Femur (tissue), 1 donor: ENCODE measurements around the gene DCBLD1.
"Not testable (repeated sequence)": the region's sequence is repeated elsewhere in the genome, so short reads cannot be mapped to it uniquely, and the experiment has no call there.

Experiments
- DNase-seq: peaks from one replicate; pipeline ENCODE4 v3.0.0-alpha.2; 2017

DCBLD1 gene

DNA sequence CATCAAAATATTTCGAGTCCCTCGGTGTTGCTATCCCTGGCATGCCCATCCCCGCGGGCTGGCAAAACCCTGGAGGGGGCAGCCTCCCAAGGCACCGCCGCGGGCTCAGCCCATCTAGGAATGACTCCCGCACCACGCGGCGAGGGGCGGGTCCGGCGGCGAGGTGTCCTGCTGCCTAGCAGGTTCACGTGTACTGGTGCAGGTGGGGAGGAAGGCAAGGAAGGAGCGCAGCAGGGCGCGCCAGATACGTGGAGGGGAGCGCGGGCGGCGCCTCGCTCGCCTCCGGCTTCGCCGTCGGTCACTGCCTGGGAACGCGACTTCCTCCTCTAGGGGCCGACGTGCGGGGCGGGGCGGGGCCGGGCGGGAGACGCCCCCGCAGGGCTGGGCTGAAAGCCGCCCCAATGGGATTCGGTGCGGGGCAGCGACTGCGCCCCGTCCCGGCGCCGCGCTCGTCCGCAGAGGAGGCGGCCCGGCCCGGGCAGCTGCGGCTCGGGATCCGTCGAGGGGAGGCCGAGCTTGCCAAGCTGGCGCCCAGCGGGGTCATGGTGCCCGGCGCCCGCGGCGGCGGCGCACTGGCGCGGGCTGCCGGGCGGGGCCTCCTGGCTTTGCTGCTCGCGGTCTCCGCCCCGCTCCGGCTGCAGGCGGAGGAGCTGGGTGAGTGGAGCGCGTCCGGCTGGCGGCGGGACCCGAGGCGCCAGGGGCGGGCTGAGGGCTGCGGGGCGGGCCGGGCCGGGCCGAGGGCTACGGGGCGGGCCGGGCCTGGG is at the start of gene DCBLD1:
TSS of gene DCBLD1 (plus strand) at position 435 of the 764 bp plus-strand sequence. CDS start at position 543, 108 bp downstream.
- DNase-seq: peak; percentile 84

- DNase-seq: no peak
Measured at GRCh38 chr6:117440706-117441525, 41.6 kb upstream of the DCBLD1 start.

DNA sequence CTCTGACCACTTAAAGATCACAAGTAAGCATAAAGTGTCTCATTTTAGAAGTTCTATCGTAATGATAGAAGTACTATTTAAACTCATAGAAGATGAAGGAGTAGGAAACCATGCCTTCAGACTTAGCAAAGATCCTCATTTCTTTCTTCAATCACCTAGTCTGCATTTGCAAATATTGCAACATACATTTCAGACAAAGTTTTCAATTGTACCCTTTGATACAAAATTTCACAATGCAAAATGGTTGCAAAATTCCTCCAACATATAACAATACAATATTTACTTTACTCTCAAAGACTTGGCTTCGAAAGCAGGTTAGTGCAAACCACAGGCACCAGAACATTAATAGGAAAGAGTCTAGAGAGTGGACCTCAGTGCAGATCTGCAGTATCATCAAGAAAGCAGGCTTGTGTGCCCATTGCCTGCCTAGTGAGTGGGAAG is 40.6 kb upstream of the DCBLD1 start:
- no peak for DNase-seq

DNA sequence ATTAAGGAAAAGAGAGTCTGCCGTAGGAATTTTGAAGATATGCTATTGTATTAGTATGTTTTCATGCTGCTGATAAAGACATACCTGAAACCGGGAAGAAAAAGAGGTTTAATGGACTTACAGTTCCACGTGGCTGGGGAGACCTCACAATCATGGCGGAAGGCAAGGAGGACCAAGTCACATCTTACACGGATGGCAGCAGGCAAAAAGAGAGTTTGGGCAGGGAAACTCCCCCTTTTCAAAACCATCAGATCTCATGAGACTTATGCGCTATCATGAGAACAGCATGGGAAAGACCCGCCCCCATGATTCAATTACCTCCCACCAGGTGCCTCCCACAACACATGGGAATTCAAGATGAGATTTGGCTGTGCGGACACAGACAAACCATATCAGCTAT is 40.2 kb upstream of the DCBLD1 start:
- not testable (repeated sequence) for DNase-seq

- no peak for DNase-seq
Measured at GRCh38 chr6:117444600-117444999, 37.9 kb upstream of the DCBLD1 start.

- no peak for DNase-seq
Measured at GRCh38 chr6:117446861-117447260, 35.6 kb upstream of the DCBLD1 start.

DNA sequence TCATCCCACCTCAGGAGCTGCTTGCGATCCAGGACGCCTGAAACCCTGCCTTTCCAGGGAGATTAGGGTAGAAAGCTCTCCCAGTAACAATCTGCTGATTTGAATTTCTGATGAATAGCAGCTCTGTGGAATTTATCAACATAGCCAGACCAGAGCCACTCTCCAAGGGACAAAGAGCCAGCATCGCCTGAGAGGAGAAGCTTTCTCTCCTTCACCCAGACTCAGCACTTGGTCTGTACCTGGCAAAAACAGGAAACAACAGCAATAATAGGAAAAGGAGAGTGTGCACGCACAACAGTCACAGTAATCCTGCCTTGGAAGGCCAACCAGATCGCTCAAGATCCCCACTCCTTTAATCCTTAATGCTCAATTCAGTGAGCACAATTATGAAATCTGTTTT is 34.5 kb upstream of the DCBLD1 start:
- DNase-seq: no peak

DNA sequence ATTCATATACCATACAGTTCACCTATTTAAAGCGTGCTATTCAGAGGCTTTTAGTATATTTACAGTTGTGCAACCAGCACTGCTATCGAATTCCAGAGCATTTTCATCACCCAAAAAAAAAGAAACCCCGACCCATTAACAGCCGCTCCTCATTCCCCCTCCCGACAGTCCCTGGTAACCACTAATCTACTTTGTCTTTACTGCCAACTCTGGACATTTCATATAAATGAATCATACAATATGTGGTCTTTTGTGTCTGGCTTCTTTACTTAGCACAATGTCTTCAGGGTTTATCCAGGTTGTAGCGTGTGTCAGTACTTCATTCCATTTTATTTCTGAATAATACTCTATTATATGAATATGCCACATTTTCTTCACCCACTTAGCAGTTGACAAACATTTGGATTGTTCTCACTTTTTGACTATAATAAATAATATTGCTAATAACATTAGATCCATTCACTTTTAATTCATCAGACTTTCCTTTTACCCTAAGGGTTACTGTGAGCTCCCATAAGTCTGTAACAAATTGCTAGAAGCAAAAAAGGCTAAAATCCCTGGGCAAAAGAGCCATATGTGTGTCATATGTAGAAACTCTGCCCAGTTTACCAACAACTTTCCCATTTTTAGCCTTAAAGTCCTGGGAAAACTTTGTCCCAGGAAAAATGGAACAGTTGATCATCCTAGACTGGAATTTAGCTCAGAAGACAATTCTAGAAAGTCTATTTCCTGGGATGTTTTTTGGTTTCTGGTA is 33.6 kb upstream of the DCBLD1 start:
- DNase-seq: no peak

DNA sequence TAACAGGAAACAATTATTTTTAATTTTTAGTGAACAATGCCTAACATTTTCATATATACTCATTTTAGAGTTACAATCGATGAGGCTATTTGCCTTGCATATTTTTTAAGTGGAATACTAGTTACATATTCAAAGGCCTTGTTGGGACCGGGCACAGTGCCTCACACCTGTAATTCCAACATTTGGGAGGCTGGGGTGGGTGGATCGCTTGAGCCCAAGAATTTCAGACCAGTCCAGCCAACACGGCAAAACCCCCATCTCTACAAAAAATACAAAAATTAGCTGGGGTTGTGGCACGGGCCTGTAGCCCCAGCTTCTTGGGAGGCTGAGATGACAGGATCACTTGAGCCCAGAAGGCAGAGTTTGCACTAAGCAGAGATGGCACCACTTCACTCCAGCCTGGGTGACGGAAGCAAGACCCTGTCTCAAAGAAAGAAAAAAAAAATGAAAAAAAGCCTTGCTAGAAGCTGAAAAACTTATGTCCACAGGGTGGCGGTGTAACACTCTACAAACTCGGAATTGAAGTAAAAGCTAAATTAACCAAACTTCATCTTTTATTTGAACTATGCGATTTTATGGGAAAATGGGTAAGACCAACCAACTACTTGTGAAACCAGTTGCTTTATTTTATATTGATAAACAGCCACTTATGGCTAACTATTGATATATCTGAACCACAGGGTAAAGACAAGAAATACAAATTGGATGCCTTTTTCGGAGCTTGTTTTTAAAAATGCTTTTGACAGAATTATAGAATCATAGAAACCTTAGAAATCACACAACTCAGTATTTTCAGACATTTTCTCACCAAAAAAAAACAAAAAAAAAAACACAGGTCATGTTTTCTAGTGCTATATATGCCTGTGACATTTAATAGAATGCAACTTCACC is 32.7 kb upstream of the DCBLD1 start:
- DNase-seq: peak; percentile 63

- no peak for DNase-seq
Measured at GRCh38 chr6:117451671-117452070, 30.8 kb upstream of the DCBLD1 start.

DNA sequence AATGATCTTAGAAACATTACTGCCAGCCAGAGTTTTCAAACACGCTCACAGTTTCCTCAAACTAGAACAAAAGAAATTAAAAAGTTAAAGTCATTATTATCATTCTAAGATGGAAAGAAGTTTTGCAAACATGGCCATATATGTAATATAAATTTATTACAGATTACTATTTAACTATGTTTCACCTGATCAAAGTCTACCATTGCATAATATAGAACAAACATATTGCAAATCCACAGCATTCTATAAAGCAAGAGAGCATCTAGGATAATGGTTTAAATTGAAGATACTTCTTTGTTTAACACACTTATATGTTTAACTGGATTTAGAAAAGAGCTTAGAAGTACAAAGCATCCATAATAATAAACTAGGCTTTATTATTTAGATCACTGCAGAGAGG is 26.2 kb upstream of the DCBLD1 start:
- DNase-seq: no peak

DNA sequence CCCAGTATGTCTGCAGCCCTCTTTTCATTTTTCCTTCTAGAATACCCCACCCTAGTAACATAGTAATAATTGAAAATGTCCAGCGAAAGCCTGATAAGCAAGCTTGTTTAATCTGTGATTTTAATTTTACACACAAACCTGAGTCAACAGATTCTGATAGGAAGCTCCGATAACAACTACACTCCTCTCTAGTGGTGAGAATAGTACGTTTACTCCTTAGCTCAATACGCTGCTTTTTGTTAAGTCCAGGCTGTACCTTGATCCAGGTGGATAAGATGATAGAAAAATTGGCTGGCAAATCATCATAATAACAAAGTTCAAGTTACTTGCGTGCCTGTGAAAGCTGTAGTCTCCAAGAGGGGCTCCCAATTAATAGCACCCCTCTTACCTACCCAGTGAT is 25.5 kb upstream of the DCBLD1 start:
- DNase-seq: no peak

- DNase-seq: no peak
Measured at GRCh38 chr6:117459204-117459944, 23.1 kb upstream of the DCBLD1 start.

DNA sequence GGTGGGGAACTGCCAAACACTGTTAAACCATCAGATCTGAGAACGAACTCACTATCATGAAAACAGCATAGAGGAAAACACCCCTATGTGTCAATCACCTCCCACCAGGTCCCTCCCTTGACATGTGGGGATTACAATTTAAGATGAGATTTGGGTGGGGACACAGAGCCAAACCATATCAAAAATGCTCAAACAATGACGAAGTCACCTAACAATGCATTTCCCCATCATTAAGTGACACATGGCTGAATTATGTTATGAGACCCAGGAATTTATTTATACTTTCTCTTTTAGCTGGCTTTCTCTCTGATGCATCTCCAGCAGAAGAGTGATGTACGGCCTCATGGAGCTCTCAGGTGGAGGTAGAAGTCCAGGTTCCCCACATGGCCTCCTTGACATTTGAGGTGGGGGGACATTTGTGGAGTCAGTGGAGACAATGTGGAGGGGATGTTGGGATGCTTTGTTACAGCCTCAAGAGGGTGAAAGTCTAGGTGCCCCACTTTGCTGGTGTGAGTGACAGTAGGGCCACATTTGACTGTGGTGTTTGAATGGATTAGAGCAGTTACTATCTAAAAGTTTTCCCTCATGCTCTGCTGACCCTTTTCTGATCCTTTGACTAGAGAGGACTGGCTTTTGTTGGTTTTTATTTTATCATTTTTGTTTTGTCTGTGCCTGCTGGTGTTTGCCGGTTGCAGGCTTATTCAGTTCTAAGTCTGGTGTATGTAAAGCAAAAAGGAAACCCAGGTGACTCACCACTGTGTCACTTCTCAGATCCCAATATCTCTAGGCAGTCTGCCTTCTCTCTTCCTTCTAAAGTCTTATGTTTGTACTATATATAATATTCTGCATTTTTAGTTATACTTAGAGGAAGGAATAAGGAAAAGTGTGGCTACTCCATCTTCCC is 18.5 kb upstream of the DCBLD1 start:
- DNase-seq: no peak

DNA sequence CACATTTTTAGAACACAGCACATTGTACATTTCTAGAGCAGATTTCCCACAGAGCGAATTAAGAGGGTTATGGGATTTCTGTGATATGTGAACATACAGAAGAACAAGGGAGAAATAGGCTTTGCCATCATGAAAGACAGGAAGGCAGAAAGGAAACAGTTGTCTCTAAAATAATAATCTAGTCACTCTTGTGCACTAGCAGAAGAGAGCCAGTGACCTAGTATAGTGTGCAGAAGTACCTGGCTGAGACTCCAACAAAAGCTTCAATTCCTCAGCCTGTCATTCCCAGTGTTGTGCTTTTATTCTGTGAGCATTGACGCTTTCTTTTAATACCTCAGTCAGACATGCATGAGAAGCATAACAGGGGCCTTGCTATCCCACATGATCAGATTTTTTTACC is 17.8 kb upstream of the DCBLD1 start:
- no peak for DNase-seq

- no peak for DNase-seq
Measured at GRCh38 chr6:117465691-117466090, 16.8 kb upstream of the DCBLD1 start.

- DNase-seq: no peak
Measured at GRCh38 chr6:117467876-117468275, 14.6 kb upstream of the DCBLD1 start.

- not testable (repeated sequence) for DNase-seq
Measured at GRCh38 chr6:117468527-117468926, 13.9 kb upstream of the DCBLD1 start.

DNA sequence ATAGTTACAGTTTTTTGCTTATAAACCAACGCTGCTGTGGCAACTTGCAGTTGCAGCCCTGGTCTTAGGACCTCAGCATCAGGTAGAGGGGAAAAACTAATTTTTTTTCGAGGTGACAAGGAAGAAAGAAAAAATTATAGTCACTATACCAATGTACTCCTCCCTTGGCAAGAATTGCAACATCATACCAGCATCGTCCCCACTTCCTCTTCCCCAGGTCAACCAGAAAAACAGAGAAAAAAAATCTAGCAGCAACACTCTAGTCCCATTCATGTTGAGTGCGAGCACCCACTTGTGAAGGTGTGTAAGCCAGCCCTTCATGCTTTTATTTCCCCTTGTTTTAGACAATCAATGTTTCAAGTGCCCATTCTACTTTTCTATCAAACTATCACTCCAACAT is 13.1 kb upstream of the DCBLD1 start:
- DNase-seq: no peak

- no peak for DNase-seq
Measured at GRCh38 chr6:117469791-117470190, 12.7 kb upstream of the DCBLD1 start.
